IMR-90 (cell line): ENCODE data around the gene IL16. TPM values are rescaled to one million over a fixed set of nuclear protein-coding genes. Genes with fewer than 3 reads are reported as not detected.

Source experiments
- ATAC-seq: fragments of 200-7000 bp; cut with Tn5 transposase; 2 replicates; pipeline ENCODE4 v1.9.1; 2020; ENCODE audit warnings: low read depth, mild to moderate bottlenecking, moderate library complexity
- BruUV-seq: library from RNA; stranded (reverse); fragments of 400-500 nt; replicated peaks from 2 replicates; lab custom pipeline; 2021; lab: Mats Ljungman, UMichigan
- CTCF ChIA-PET: fragments of 300-600 bp; formaldehyde crosslinking; extraction: SDS; loops from one replicate; lab custom pipeline; 2021; ENCODE audit warnings: antibody characterized with exemption; lab: Yijun Ruan, JAX
- POLR2A ChIA-PET: fragments of 300-600 bp; sonication (Branson Sonifier 250); formaldehyde crosslinking; loops from one replicate; lab custom pipeline; 2022; ENCODE audit warnings: antibody characterized with exemption; ENCODE audit not compliant: unreplicated experiment; lab: Charles Lee
- DNase-seq: peaks from one replicate; pipeline ENCODE4 v3.0.0; 2013
- H2AFZ ChIP-seq: replicated peaks from 2 replicates; pipeline ENCODE3; 2013; ENCODE audit warnings: low read length, mild to moderate bottlenecking; ENCODE audit not compliant: poor library complexity
- H2AK5ac ChIP-seq: 2 replicates; pipeline ENCODE4 v1.6.1; 2013; ENCODE audit warnings: low read depth, low read length, inconsistent platforms
- H2AK9ac ChIP-seq: replicated peaks from 2 replicates; pipeline ENCODE3; 2013; ENCODE audit warnings: mild to moderate bottlenecking, low read depth, low read length, moderate library complexity; ENCODE audit not compliant: poor library complexity
- H2BK120ac ChIP-seq: 2 replicates; pipeline ENCODE4 v1.6.1; 2013; ENCODE audit warnings: low read depth, low read length, inconsistent platforms
- H2BK15ac ChIP-seq: 3 replicates; pipeline ENCODE4 v1.6.1; 2013; ENCODE audit warnings: low read depth, low read length, inconsistent platforms
- H2BK20ac ChIP-seq: 2 replicates; pipeline ENCODE4 v1.6.1; 2013; ENCODE audit warnings: low read depth, mild to moderate bottlenecking, inconsistent platforms, low read length, moderate library complexity
- H2BK5ac ChIP-seq: 2 replicates; pipeline ENCODE4 v1.6.1; 2013; ENCODE audit warnings: mild to moderate bottlenecking, low read depth, low read length, inconsistent platforms; ENCODE audit not compliant: poor library complexity, severe bottlenecking
- H3K14ac ChIP-seq: replicated peaks from 2 replicates; pipeline ENCODE4 v1.6.1; 2013; ENCODE audit warnings: low read depth, low read length, inconsistent platforms
- H3K18ac ChIP-seq: 2 replicates; pipeline ENCODE4 v1.6.1; 2013; ENCODE audit warnings: low read depth, low read length, control low read depth
- H3K23ac ChIP-seq: 2 replicates; pipeline ENCODE4 v1.6.1; 2013; ENCODE audit warnings: low read depth, low read length, inconsistent platforms
- H3K27ac ChIP-seq: 2 replicates; pipeline ENCODE4 v1.5.1; 2013; ENCODE audit warnings: mild to moderate bottlenecking, control low read depth, low read length; ENCODE audit not compliant: insufficient read depth
- H3K27me3 ChIP-seq: 2 replicates; pipeline ENCODE4 v1.6.1; 2013; ENCODE audit warnings: low read length; ENCODE audit not compliant: control insufficient read depth, insufficient read depth
- H3K36me3 ChIP-seq: 2 replicates; pipeline ENCODE4 v1.6.1; 2013; ENCODE audit warnings: low read length, mixed read lengths; ENCODE audit not compliant: control insufficient read depth, insufficient read depth
- H3K4ac ChIP-seq: 2 replicates; pipeline ENCODE4 v1.6.1; 2013; ENCODE audit warnings: low read depth, low read length, inconsistent platforms
- H3K4me1 ChIP-seq: 2 replicates; pipeline ENCODE4 v1.6.1; 2013; ENCODE audit warnings: low read length, mixed read lengths; ENCODE audit not compliant: control insufficient read depth, insufficient read depth
- H3K4me2 ChIP-seq: 2 replicates; pipeline ENCODE4 v1.6.1; 2013; ENCODE audit warnings: low read depth, mild to moderate bottlenecking, control low read depth, low read length, moderate library complexity
- H3K4me3 ChIP-seq: 2 replicates; pipeline ENCODE4 v1.5.1; 2013; ENCODE audit warnings: low read depth, mild to moderate bottlenecking, control low read depth, low read length, moderate library complexity; ENCODE audit not compliant: insufficient read depth
- H3K56ac ChIP-seq: 2 replicates; pipeline ENCODE4 v1.6.1; 2013; ENCODE audit warnings: low read length, inconsistent platforms; ENCODE audit not compliant: insufficient read depth; ENCODE audit errors: extremely low read depth
- H3K79me1 ChIP-seq, 2 experiments: 2 replicates each; pipeline ENCODE4 v1.6.1; 2013; ENCODE audit warnings: low read length in 2 of 2, inconsistent platforms in 1 of 2, low read depth in 1 of 2
- H3K9ac ChIP-seq: 2 replicates; pipeline ENCODE4 v1.6.1; 2013; ENCODE audit warnings: low read depth, low read length, control low read depth
- H3K9me1 ChIP-seq: 2 replicates; pipeline ENCODE4 v1.6.1; 2013; ENCODE audit warnings: low read length, inconsistent platforms; ENCODE audit not compliant: insufficient read depth
- H3K9me3 ChIP-seq: 2 replicates; pipeline ENCODE4 v1.6.1; 2013; ENCODE audit warnings: low read length; ENCODE audit not compliant: control insufficient read depth, insufficient read depth
- H4K20me1 ChIP-seq: 2 replicates; pipeline ENCODE4 v1.6.1; 2013; ENCODE audit warnings: low read length, inconsistent platforms; ENCODE audit not compliant: insufficient read depth
- H4K5ac ChIP-seq: 2 replicates; pipeline ENCODE4 v1.6.1; 2013; ENCODE audit warnings: mild to moderate bottlenecking, low read depth, low read length, control low read depth
- H4K8ac ChIP-seq, 2 experiments: 2 replicates each; pipeline ENCODE4 v1.6.1; 2013; ENCODE audit warnings: low read depth in 2 of 2, low read length in 2 of 2, control low read depth in 1 of 2, inconsistent platforms in 1 of 2
- H4K91ac ChIP-seq: 2 replicates; pipeline ENCODE4 v1.6.1; 2013; ENCODE audit warnings: low read depth, low read length, inconsistent platforms; ENCODE audit not compliant: insufficient read depth
- BHLHE40 ChIP-seq: fragments of 150-350 bp; IDR thresholded peaks from 2 replicates; pipeline ENCODE4 v1.6.1; 2016; ENCODE audit warnings: mild to moderate bottlenecking, low read depth, low read length
- CHD1 ChIP-seq: IDR thresholded peaks from 2 replicates; pipeline ENCODE4 v1.6.1; 2012; ENCODE audit warnings: low read depth, low read length, improper control_type of control experiment
- ELK1 ChIP-seq: fragments of 150-350 bp; IDR thresholded peaks from 2 replicates; pipeline ENCODE4 v1.6.1; 2016; ENCODE audit warnings: low read depth, mild to moderate bottlenecking, low read length, moderate library complexity, borderline replicate concordance
- FOS ChIP-seq: fragments of 150-350 bp; IDR thresholded peaks from 2 replicates; pipeline ENCODE4 v1.6.1; 2016; ENCODE audit warnings: low read depth, low read length
- MAZ ChIP-seq: IDR thresholded peaks from 2 replicates; pipeline ENCODE4 v1.6.1; 2012; ENCODE audit warnings: low read depth, mild to moderate bottlenecking, low read length, improper control_type of control experiment, moderate library complexity, borderline replicate concordance
- MXI1 ChIP-seq: IDR thresholded peaks from 2 replicates; pipeline ENCODE4 v1.6.1; 2012; ENCODE audit warnings: low read depth, mild to moderate bottlenecking, low read length, moderate library complexity, borderline replicate concordance
- NFE2L2 ChIP-seq: fragments of 150-350 bp; IDR thresholded peaks from 2 replicates; pipeline ENCODE4 v1.6.1; 2016; ENCODE audit warnings: low read depth, mild to moderate bottlenecking, low read length
- POLR2A ChIP-seq: IDR thresholded peaks from 2 replicates; pipeline ENCODE4 v1.6.1; 2012; ENCODE audit warnings: mild to moderate bottlenecking, low read depth, low read length
- RAD21 ChIP-seq: IDR thresholded peaks from 2 replicates; pipeline ENCODE4 v1.6.1; 2012; ENCODE audit warnings: low read length, improper control_type of control experiment
- RFX5 ChIP-seq: IDR thresholded peaks from 2 replicates; pipeline ENCODE4 v1.8.0; 2012; ENCODE audit warnings: low read depth, mild to moderate bottlenecking, low read length, moderate library complexity
- SMC3 ChIP-seq: fragments of 150-350 bp; IDR thresholded peaks from 2 replicates; pipeline ENCODE4 v1.6.1; 2016; ENCODE audit warnings: low read depth, mild to moderate bottlenecking, antibody characterized with exemption, low read length, moderate library complexity
- WGBS, 2 experiments: methylation state at CpG; one replicate each; pipeline versions ENCODE4 v1.1.5 to v1.1.7; 2013; ENCODE audit warnings: missing lambda C conversion rate in 2 of 2; ENCODE audit not compliant: insufficient read length in 1 of 2; ENCODE audit errors: extremely low coverage in 2 of 2; 5-methylcytosine and 5-hydroxymethylcytosine counted together
- dilution Hi-C: fragments of 300-500 bp; cut with HindIII; formaldehyde crosslinking; loops from one replicate; pipeline ENCODE4 v1.14.3; 2018; ENCODE audit warnings: low sequenced_read_pairs; ENCODE audit not compliant: unreplicated experiment
- in situ Hi-C: fragments of 300-500 bp; cut with MboI; formaldehyde crosslinking; loops from 3 replicates; pipeline ENCODE4 v1.14.3; 2019; ENCODE audit warnings: low sequenced_read_pairs, inconsistent platforms, mixed read lengths
- intact Hi-C: fragments of 100-400 bp; cut with micrococcal nuclease; formaldehyde crosslinking; loops from 2 replicates; pipeline ENCODE4 v1.10.0; 2022
- polyA plus RNA-seq, 3 experiments: library from polyadenylated mRNA; depleted of rRNA; stranded (reverse); fragments of >200 nt; gene quantifications; 2 replicates each; pipeline ENCODE4 v1.2.3, GENCODE V29; 2012; ENCODE audit warnings: low replicate concordance in 1 of 3
- total RNA-seq: library from RNA; depleted of rRNA; stranded (reverse); fragments of >200 nt; gene quantifications from 2 replicates; pipeline ENCODE4 v1.2.3, GENCODE V29; 2012

The IL16 gene
- total and polyA plus RNA-seq, 2 of the 4 experiments (the other 2 are of a cell fraction), result 0.18 to 0.27 TPM

- intact Hi-C loops (no loop called here), dilution Hi-C loops (no loop called here), in situ Hi-C loops (no loop called here)
- ATAC-seq (no peak), DNase-seq (no peak)
- peak overlapping the region; percentile 71 for H3K18ac ChIP-seq
- H3K9me3 ChIP-seq, result no peaks in the 10 kb centered on the region
- CTCF ChIA-PET, result interaction anchor here (0.6 to 3.6 kb wide), 2 partner anchors 25 to 104 kb away, joined by 3 to 23 read pairs; no protein-coding TSS in a partner anchor
- H3K4me3 ChIP-seq, result no peak overlapping the region
- POLR2A ChIA-PET, result no interaction called here
- peak overlapping the region; percentile 98 for H3K4ac ChIP-seq
- no peak overlapping the region for H2AK9ac ChIP-seq
- H2BK5ac ChIP-seq, result no peak overlapping the region
- peak overlapping the region; percentile 99 for H2BK20ac ChIP-seq
- H4K5ac ChIP-seq, result peak overlapping the region; percentile 80
- peak overlapping the region; percentile 89 for H4K91ac ChIP-seq
- peaks cover 35% of the 10 kb centered on the region for H3K9me1 ChIP-seq
- 0 out of 2 replicates have a peak overlapping the region, but pooled peaks have one; percentile 25 for H3K56ac ChIP-seq
- H3K4me1 ChIP-seq, result peaks cover 32% of the 10 kb centered on the region
- peak overlapping the region; percentile 98 for H2AK5ac ChIP-seq
- no peak overlapping the region for H3K9ac ChIP-seq
- no peaks in the 10 kb centered on the region for H4K20me1 ChIP-seq
- H2BK15ac ChIP-seq, result peak overlapping the region; percentile 81; the same call in 2 of the 3 replicates
- H3K36me3 ChIP-seq, result no peaks in the 10 kb centered on the region
- H3K27me3 ChIP-seq, result no peaks in the 10 kb centered on the region
- WGBS, 2 experiments, result no CpG with 5 or more reads among the region's 7 CpGs
- no peak overlapping the region for H3K27ac ChIP-seq
- no peaks in the 10 kb centered on the region for H3K79me1 ChIP-seq
- TF ChIP-seq MAZ (no peak), RAD21 (no peak), FOS (no peak), POLR2A (no peak), SMC3 (no peak), RFX5 (no peak), CHD1 (no peak), NFE2L2 (no peak), MXI1 (no peak), BHLHE40 (no peak), ELK1 (no peak)
- no peak overlapping the region for H3K4me2 ChIP-seq
- H3K14ac ChIP-seq, result peak overlapping the region; percentile 87
- no peak overlapping the region; the same call in 1 of the 2 replicates for H3K23ac ChIP-seq
- no TSS peak for BruUV-seq
- peak overlapping the region; percentile 97 for H2BK120ac ChIP-seq
- H2AFZ ChIP-seq, result no peak overlapping the region
- H4K8ac ChIP-seq, result peak overlapping the region; percentile 22 to 59; a peak in 2 of 4 replicates
Measured at GRCh38 chr15:81161851-81162250, 34.8 kb upstream of the IL16 start.
